Activated T-helper 1 cell treated with anti-CD3 and anti-CD28 coated beads, Interleukin-12 subunit alpha, Interleukin-12 subunit beta, Interleukin-2, Interleukin-4 antibody, amounts not matched to agents 30 ng/mL and 10 ng/mL and 1 ng/mL, durations not matched to agents 14 hours and 24 hours and 36 hours (primary cell): ENCODE measurements around the gene MTA3. TPM values are rescaled to one million over a fixed set of nuclear protein-coding genes. Genes with fewer than 3 reads are reported as not detected.

Experiments
- DNase-seq: peaks from one replicate; pipeline ENCODE4 v3.0.0; 2021; ENCODE audit warnings: low spot score
- H3K27ac Mint-ChIP-seq: one replicate; pipeline ENCODE4 v1.8.0; 2021; ENCODE audit warnings: mild to moderate bottlenecking, mixed read lengths
- H3K27me3 Mint-ChIP-seq: one replicate; pipeline ENCODE4 v1.8.0; 2022; ENCODE audit warnings: mild to moderate bottlenecking, moderate library complexity, mixed read lengths; ENCODE audit not compliant: insufficient read depth
- H3K36me3 Mint-ChIP-seq: one replicate; pipeline ENCODE4 v1.8.0; 2021; ENCODE audit warnings: low read depth, mixed read lengths
- H3K4me1 Mint-ChIP-seq: one replicate; pipeline ENCODE4 v1.8.0; 2021; ENCODE audit warnings: low read depth, mixed read lengths
- H3K4me3 Mint-ChIP-seq: one replicate; pipeline ENCODE4 v1.8.0; 2021; ENCODE audit warnings: mild to moderate bottlenecking, moderate library complexity, mixed read lengths
- H3K9me3 Mint-ChIP-seq: one replicate; pipeline ENCODE4 v1.8.0; 2021; ENCODE audit warnings: mixed read lengths
- intact Hi-C: fragments of 100-400 bp; cut with micrococcal nuclease; formaldehyde crosslinking; loops from one replicate; pipeline ENCODE4 v1.15.1; 2024
- total RNA-seq: library from RNA; stranded (reverse); gene quantifications from 2 replicates; pipeline ENCODE4 v1.2.3, GENCODE V29; 2022

MTA3 gene
- total RNA-seq, 1 donor from 2014 or later = 29.4 TPM

DNA sequence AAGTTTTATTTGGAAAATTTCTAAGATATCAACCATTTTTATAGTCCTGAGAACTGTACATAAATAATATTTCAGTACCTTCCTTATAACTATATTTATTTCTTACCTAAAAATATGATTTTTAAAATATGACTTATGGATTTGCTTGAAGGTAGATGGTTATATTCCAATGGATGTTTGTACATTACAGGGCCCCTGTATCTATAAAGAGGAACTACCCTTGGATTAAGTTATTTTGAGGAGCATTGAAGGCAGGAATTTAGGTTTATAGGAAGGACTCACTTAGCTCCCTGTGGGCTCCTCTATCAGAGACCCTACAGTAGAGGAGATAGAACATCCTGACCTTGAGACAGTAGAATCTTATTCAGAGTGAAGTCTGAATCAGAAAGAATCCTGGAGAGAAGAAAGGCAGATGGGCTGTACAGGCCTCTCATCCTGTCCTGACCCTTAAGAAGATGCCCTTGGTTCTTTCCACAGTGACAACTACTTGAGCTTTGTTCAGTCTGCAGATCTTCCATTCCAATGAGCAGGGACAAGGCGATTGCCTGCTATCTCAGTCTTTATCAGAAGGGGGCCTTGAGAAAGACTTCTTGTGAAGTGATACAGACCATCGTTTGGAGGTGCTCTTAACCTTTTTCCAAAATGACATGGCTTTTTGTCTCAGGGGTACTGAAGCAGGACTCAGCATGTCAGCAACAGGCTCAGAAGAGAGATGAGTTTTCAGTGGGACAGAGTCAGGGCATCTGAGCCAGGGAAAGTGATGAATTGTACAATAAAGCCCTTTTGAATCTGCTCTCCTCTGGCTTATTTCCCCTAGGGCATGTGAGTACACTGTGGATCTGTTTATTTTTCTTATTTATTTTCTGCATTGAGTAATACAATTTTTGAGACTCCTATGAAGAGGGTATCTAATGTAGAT is 174.6 kb downstream of the MTA3 start:
- H3K27me3 Mint-ChIP-seq = no peaks in the 10 kb centered on the region
- peaks cover 12% of the 10 kb centered on the region for H3K4me1 Mint-ChIP-seq
- H3K4me3 Mint-ChIP-seq = no peak overlapping the region
- DNase-seq = no peak
- intact Hi-C loops = no loop called here
- peaks cover 12% of the 10 kb centered on the region for H3K9me3 Mint-ChIP-seq
- H3K36me3 Mint-ChIP-seq = peaks cover 18% of the 10 kb centered on the region
- no peak overlapping the region for H3K27ac Mint-ChIP-seq

GRCh38 chr2:42743659-42743990 is 175.2 kb downstream of the MTA3 start:
- Mint-ChIP-seq H3K4me1 (peaks cover 12% of the 10 kb centered on the region), H3K27me3 (no peaks in the 10 kb centered on the region), H3K27ac (no peak overlapping the region), H3K36me3 (peaks cover 18% of the 10 kb centered on the region), H3K9me3 (peaks cover 12% of the 10 kb centered on the region), H3K4me3 (no peak overlapping the region)
- intact Hi-C loops = no loop called here
- no peak for DNase-seq

DNA sequence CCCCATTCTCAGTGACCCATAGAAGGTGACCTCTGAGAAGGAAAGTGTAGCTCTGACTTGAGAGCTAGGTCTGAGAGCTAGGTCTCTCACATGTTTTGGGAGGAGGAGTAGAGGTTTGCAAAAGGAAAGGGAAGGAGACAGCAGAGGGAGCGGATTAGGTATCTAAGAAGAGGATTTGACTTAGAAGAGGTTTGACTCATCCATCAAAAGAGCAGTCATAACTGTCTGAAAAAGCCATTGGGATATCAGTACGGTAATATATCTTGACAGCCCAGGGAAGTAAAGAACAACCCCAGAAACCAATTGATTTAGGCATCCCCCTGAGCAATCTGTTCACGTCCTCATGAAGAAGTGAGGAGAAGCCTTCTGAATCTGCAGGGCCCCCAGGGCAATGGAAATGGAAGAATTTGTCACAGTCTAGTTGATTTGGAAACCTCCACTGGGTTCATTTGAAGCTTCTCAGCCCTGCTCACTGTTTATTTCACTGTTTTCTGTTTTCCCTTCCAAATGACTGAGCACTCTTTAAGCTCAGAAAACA is 176.2 kb downstream of the MTA3 start:
- no peaks in the 10 kb centered on the region for H3K27me3 Mint-ChIP-seq
- H3K36me3 Mint-ChIP-seq = peaks cover 14% of the 10 kb centered on the region
- no peak for DNase-seq
- peaks cover 12% of the 10 kb centered on the region for H3K4me1 Mint-ChIP-seq
- no peak overlapping the region for H3K4me3 Mint-ChIP-seq
- no peak overlapping the region for H3K27ac Mint-ChIP-seq
- H3K9me3 Mint-ChIP-seq = peaks cover 4% of the 10 kb centered on the region
- intact Hi-C loops = no loop called here

DNA sequence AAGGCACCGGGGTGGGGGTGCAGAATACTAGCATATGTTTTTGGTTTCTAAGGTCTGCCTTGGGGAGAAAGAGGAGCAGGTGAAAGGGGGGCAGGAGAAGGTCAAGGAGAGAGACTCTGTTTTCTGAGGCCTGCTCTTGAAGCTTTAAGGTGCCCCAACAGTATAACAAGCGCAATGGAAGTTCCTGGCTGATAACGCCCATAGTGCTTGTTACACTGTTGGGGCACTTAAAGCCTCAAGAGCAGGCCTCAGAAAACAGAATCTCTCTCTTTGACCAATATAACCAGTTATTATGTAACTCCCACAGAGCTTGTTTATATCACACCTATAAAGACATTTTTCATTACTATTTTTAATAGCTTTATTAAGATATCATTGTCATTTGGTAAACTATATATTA is 179.0 kb downstream of the MTA3 start:
- Mint-ChIP-seq H3K36me3 (peaks cover 8% of the 10 kb centered on the region), H3K27ac (no peak overlapping the region), H3K27me3 (no peaks in the 10 kb centered on the region), H3K4me1 (no peaks in the 10 kb centered on the region), H3K9me3 (no peaks in the 10 kb centered on the region), H3K4me3 (no peak overlapping the region)
- no peak for DNase-seq
- intact Hi-C loops = no loop called here

- Mint-ChIP-seq H3K27ac (no peak overlapping the region), H3K36me3 (peaks cover 3% of the 10 kb centered on the region), H3K9me3 (no peaks in the 10 kb centered on the region), H3K4me1 (peaks cover 2% of the 10 kb centered on the region), H3K4me3 (no peak overlapping the region), H3K27me3 (no peaks in the 10 kb centered on the region)
- DNase-seq = no peak
- intact Hi-C loops = no loop called here
Measured at GRCh38 chr2:42748840-42749239, 180.4 kb downstream of the MTA3 start.

DNA sequence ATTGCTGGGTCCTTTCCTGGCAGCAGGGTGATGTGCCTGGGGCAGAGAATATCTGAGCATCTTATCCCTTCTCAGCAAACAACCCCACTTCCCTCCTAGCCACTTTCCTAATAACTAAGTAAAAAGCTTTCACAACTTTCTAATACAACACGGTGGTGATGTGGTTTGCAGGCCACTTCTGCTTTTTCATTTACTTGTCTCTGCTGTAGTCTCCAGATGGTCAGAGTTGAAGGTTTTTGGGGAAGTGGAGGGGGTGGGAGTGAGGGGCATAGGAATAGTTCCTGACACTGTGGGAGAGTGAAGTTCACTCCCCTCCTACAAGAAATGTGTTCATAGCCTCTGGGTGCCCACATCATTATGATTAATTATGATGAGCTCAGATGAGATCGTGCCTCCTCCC is 183.9 kb downstream of the MTA3 start:
- Mint-ChIP-seq H3K27me3 (no peaks in the 10 kb centered on the region), H3K9me3 (no peaks in the 10 kb centered on the region), H3K4me1 (peaks cover 4% of the 10 kb centered on the region), H3K36me3 (peaks cover 3% of the 10 kb centered on the region), H3K4me3 (no peak overlapping the region), H3K27ac (no peak overlapping the region)
- no peak for DNase-seq
- intact Hi-C loops = no loop called here

- H3K4me3 Mint-ChIP-seq = no peak overlapping the region
- H3K36me3 Mint-ChIP-seq = peaks cover 3% of the 10 kb centered on the region
- no peaks in the 10 kb centered on the region for H3K9me3 Mint-ChIP-seq
- no peak overlapping the region for H3K27ac Mint-ChIP-seq
- H3K27me3 Mint-ChIP-seq = no peaks in the 10 kb centered on the region
- DNase-seq = no peak
- intact Hi-C loops = no loop called here
- peaks cover 4% of the 10 kb centered on the region for H3K4me1 Mint-ChIP-seq
Measured at GRCh38 chr2:42752816-42753813, 184.7 kb downstream of the MTA3 start.

- Mint-ChIP-seq H3K4me1 (peaks cover 4% of the 10 kb centered on the region), H3K4me3 (no peak overlapping the region), H3K27me3 (no peaks in the 10 kb centered on the region), H3K36me3 (peaks cover 3% of the 10 kb centered on the region), H3K27ac (no peak overlapping the region), H3K9me3 (no peaks in the 10 kb centered on the region)
- intact Hi-C loops = no loop called here
- no peak for DNase-seq
Measured at GRCh38 chr2:42754021-42754775, 185.8 kb downstream of the MTA3 start.

DNA sequence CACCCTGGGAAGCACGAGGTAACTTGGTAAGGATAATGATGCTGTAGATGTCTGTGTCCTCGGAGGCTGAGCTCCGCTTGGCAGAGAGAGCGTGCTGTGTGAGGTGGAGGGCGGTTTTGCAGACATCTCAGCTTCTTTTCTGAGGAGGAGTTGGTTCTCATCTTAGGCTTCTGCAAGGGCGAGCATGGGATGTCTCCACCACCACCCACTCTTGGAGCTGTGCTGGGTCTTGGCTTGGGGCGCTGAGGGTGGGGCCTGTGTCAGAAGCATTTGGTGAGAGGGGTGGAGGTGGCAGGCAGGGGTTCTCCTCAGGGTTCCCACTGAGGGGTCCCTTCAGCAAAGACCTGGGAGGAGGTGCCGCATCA is 186.3 kb downstream of the MTA3 start:
- Mint-ChIP-seq H3K27ac (no peak overlapping the region), H3K9me3 (no peaks in the 10 kb centered on the region), H3K4me1 (peaks cover 4% of the 10 kb centered on the region), H3K4me3 (no peak overlapping the region), H3K27me3 (no peaks in the 10 kb centered on the region), H3K36me3 (peaks cover 3% of the 10 kb centered on the region)
- DNase-seq = no peak
- intact Hi-C loops = no loop called here

DNA sequence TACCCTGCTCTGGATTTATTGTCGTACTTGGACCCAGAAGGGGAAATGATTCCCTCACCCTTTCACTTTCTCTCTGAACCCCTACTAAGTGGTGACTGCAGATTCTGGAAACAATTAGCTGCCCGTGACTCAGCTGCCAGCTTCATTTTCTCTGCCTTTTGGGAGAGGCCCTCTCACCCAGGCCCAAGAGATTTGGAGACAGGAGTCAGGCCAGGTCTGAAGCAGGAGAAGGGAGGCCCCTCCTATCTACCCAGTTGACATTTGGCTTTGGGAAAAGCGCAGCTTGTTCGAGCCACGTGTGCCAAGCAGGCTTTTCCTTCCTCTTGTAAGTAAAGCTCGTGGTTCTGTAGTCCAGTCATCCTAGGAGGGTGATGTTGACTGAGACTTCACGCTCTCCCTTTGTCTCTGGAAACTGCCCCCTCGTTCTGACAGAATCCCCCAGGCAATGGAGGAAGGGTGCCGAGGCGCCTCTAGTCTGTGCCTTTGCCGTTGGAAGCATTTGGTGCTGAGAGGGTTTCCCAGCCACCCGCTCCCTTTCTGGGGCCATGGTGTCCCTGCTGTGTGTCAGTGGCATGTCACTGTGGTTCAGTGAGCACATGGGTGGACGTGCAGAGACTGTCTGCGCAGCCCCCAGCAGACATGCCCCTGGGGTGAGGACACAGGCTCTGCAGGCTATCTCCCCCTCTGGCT is 186.9 kb downstream of the MTA3 start:
- Mint-ChIP-seq H3K9me3 (no peaks in the 10 kb centered on the region), H3K27ac (no peak overlapping the region), H3K4me3 (no peak overlapping the region), H3K36me3 (peaks cover 1% of the 10 kb centered on the region), H3K4me1 (peaks cover 4% of the 10 kb centered on the region), H3K27me3 (peaks cover 2% of the 10 kb centered on the region)
- DNase-seq = no peak
- intact Hi-C loops = no loop called here

DNA sequence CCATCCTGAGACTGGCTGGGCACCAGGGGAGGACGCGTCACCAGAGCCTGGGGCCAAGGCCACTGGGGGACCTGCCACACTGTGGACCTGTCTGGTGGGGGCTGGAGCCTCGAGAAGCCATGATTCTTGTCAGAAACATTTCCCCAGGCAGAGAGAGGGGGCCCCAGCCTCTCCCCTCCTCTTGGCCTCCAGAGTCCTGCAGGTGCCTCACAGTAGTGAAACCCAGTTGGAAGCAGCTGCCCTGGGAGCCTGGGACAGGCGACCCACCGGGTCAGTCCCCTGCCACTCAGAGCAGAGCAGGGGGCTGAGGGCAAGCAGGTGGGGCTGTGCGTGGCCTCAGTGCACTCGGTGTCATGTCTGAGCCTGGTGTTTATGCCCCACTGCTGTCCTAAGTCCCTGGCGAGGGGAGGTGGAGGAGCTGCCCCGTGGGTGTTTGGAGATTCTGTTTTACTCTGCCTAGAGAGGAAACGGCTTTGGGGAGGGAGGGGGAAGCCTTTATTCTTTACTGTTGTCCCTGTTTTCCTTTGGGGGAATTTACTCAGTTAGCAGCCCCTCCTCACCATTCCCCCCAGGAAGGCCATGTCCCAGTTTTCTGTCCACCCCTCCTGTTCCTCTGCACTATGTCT is 187.8 kb downstream of the MTA3 start:
- no peaks in the 10 kb centered on the region for H3K36me3 Mint-ChIP-seq
- intact Hi-C loops = no loop called here
- H3K27ac Mint-ChIP-seq = no peak overlapping the region
- H3K4me3 Mint-ChIP-seq = no peak overlapping the region
- no peaks in the 10 kb centered on the region for H3K9me3 Mint-ChIP-seq
- peaks cover 2% of the 10 kb centered on the region for H3K27me3 Mint-ChIP-seq
- no peak for DNase-seq
- H3K4me1 Mint-ChIP-seq = peaks cover 4% of the 10 kb centered on the region
